Left ventricle myocardium inferior (tissue), 1 donor: ENCODE measurements around the gene ST6GALNAC3. TPM values are rescaled to one million over a fixed set of nuclear protein-coding genes. Genes with fewer than 3 reads are reported as not detected.

Experiments used
- DNase-seq: peaks from one replicate; pipeline ENCODE4 v3.0.0-alpha.2; 2020
- H3K27ac ChIP-seq: fragments of 200-600 bp; replicated peaks from 2 replicates; pipeline ENCODE4 v1.8.0; 2021
- H3K27me3 ChIP-seq: fragments of 200-600 bp; 2 replicates; pipeline ENCODE4 v1.8.0; 2021; ENCODE audit warnings: low read depth
- H3K36me3 ChIP-seq: fragments of 200-600 bp; 2 replicates; pipeline ENCODE4 v1.8.0; 2021
- H3K4me1 ChIP-seq: fragments of 200-600 bp; 2 replicates; pipeline ENCODE4 v1.8.0; 2021
- H3K4me3 ChIP-seq: fragments of 200-600 bp; 2 replicates; pipeline ENCODE4 v1.8.0; 2021; ENCODE audit warnings: mild to moderate bottlenecking, moderate library complexity
- H3K9me3 ChIP-seq: fragments of 200-600 bp; replicated peaks from 2 replicates; pipeline ENCODE4 v1.8.0; 2021
- intact Hi-C: fragments of 100-400 bp; cut with micrococcal nuclease; formaldehyde crosslinking; loops from one replicate; pipeline ENCODE4 v1.11.0; 2022
- total RNA-seq: library from RNA; stranded (reverse); fragmentation: NEBNext Ultra II Directional; extraction: Animal tissue kit (Norgen Biotek cat#: 25700); gene quantifications from one replicate; pipeline ENCODE4 v1.2.1, GENCODE V29; 2021
- TF ChIP-seq, protein P1 (sequence below): fragments of 200-600 bp; IDR thresholded peaks from 2 replicates; pipeline ENCODE4 v1.8.0; 2021; ENCODE audit warnings: antibody characterized with exemption, mild to moderate bottlenecking, borderline replicate concordance
- donor health status: DM: no; HTN: yes; CAD: no; lungs with severe emphysema.

The ST6GALNAC3 gene
- total RNA-seq, 1 donor from 2014 or later, result 4.5 TPM

DNA sequence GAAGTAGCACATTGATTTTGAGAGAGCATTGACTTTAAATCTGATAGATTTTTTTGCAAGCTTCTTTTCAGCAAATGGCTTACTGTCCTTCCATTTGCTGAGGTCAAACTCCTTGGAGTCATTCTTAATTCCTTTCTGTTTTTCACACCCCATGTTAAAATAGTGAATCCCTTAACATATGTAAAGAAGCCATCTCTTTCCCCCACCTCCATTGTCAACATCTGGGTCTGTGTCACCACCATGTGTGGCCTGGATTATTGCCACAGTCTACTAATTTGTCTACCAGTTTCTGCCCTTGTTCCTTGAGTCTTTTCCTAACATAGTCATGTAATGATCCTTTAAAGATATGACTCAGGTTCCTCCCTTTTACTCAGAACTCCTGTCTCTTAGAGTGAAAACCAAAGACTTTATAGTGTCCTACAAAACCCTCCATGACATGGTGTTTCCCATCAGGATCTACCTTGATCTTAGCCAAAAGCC is 104.7 kb downstream of the ST6GALNAC3 start:
- intact Hi-C loops, result no loop called here
- no peaks in the 10 kb centered on the region for H3K36me3 ChIP-seq
- no peak overlapping the region for H3K27ac ChIP-seq
- no peaks in the 10 kb centered on the region for H3K9me3 ChIP-seq
- TF ChIP-seq, protein P1, sequence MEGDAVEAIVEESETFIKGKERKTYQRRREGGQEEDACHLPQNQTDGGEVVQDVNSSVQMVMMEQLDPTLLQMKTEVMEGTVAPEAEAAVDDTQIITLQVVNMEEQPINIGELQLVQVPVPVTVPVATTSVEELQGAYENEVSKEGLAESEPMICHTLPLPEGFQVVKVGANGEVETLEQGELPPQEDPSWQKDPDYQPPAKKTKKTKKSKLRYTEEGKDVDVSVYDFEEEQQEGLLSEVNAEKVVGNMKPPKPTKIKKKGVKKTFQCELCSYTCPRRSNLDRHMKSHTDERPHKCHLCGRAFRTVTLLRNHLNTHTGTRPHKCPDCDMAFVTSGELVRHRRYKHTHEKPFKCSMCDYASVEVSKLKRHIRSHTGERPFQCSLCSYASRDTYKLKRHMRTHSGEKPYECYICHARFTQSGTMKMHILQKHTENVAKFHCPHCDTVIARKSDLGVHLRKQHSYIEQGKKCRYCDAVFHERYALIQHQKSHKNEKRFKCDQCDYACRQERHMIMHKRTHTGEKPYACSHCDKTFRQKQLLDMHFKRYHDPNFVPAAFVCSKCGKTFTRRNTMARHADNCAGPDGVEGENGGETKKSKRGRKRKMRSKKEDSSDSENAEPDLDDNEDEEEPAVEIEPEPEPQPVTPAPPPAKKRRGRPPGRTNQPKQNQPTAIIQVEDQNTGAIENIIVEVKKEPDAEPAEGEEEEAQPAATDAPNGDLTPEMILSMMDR, result no peak
- H3K27me3 ChIP-seq, result no peaks in the 10 kb centered on the region
- no peak overlapping the region for H3K4me3 ChIP-seq
- no peaks in the 10 kb centered on the region for H3K4me1 ChIP-seq
- no peak for DNase-seq

DNA sequence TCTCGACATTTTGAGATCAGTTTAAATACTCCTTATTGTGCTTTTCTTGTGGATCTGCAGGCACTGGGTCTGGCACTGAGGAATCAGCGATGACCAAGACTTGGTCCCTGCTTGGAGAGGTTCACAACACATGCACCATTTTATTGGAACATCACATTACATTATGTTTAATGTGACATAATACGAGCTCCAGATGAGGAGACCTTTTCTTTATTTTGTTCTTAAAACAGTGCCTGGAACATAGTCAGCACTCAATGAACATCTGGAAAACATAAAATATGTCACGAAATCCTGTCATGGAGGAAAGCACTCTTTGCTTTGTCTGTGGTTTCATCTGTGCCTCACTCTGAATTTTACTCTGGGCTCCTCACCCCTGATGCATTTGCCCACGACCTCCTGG is 110.7 kb downstream of the ST6GALNAC3 start:
- H3K27ac ChIP-seq, result no peak overlapping the region
- TF ChIP-seq, protein P1, result no peak
- DNase-seq, result no peak
- no peaks in the 10 kb centered on the region for H3K4me1 ChIP-seq
- H3K4me3 ChIP-seq, result no peak overlapping the region
- H3K36me3 ChIP-seq, result no peaks in the 10 kb centered on the region
- intact Hi-C loops, result no loop called here
- no peaks in the 10 kb centered on the region for H3K9me3 ChIP-seq
- no peaks in the 10 kb centered on the region for H3K27me3 ChIP-seq

DNA sequence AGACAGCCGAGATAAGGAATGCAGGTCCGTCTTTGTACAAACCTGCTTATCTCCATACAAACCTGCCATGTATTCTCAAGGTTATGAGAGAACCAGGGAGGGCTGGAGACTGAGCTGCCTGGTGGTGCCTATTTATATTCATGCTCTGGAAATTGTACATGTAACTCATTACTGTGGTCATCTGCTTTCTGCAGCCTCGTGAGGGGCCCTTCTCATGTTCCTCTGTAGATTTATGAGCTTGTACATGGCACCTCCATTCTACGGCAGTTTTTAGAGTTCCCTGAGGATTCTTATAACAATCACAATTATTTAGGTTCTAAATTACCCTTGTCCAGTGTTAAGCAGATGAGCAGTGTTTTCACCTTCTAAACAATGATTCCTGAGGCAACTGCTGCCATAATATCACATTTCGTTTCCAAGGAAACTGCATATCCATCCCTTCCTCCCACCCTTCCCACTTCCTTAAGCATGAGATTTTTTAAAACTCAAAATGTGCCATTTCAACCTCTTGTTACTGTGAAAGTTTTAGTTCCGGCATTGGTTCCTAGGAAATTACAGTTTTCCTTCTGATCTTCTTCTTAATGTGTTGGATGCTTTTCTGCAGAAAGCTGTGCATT is 112.1 kb downstream of the ST6GALNAC3 start:
- Histone ChIP-seq H3K27ac (no peak overlapping the region), H3K4me1 (no peaks in the 10 kb centered on the region), H3K9me3 (no peaks in the 10 kb centered on the region), H3K4me3 (no peak overlapping the region), H3K36me3 (no peaks in the 10 kb centered on the region), H3K27me3 (no peaks in the 10 kb centered on the region)
- intact Hi-C loops, result no loop called here
- TF ChIP-seq, protein P1, result no peak
- no peak for DNase-seq

DNA sequence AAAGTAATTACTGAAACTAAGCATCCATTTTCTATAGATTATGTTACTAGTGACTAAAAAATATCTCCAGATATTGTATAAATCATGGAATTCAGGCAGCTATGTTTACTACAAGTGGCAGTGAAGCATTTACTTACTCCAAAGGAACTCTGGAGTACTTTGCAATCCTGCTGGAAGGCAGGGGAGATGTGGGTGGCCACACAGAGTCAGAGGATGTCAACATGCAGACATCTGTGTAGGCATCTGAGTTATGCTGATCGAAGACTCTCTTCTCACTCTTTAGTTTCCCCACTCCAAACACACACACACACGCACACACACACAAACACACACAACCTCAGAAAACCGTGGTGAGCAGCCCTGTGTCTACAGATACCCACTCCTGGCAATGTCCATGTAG is 112.9 kb downstream of the ST6GALNAC3 start:
- no peaks in the 10 kb centered on the region for H3K4me1 ChIP-seq
- TF ChIP-seq, protein P1, result no peak
- H3K4me3 ChIP-seq, result no peak overlapping the region
- no peaks in the 10 kb centered on the region for H3K9me3 ChIP-seq
- no peaks in the 10 kb centered on the region for H3K27me3 ChIP-seq
- intact Hi-C loops, result no loop called here
- H3K27ac ChIP-seq, result no peak overlapping the region
- DNase-seq, result no peak
- no peaks in the 10 kb centered on the region for H3K36me3 ChIP-seq

DNA sequence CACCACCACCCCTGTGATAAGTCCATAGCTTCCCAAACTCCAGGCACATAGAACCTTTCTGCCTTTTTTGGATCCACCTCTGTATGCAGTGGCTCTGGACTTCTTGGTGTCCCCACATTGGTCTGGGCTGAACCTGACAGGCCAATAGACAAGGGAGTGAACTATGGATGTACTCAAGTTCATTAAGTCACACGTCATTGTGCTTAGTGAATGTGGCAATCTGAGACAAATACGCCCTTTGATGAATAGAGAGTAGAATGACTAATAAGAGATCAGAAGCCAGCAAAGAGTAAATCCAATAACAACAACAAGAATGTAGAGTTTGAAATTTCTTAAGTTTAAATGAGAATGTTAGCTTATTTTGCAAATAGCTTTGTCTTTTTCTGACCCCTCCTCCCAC is 114.8 kb downstream of the ST6GALNAC3 start:
- H3K27ac ChIP-seq, result no peak overlapping the region
- no peak overlapping the region for H3K4me3 ChIP-seq
- no peaks in the 10 kb centered on the region for H3K4me1 ChIP-seq
- no peaks in the 10 kb centered on the region for H3K9me3 ChIP-seq
- TF ChIP-seq, protein P1, result no peak
- no peaks in the 10 kb centered on the region for H3K36me3 ChIP-seq
- H3K27me3 ChIP-seq, result no peaks in the 10 kb centered on the region
- no peak for DNase-seq
- intact Hi-C loops, result no loop called here
